Left hindlimb (tissue), 1 donor: ENCODE data around the gene SSU72.
A peak's percentile ranks its signal among the peaks of the same experiment; 100 is the strongest.
"Not testable (repeated sequence)": the region's sequence is repeated elsewhere in the genome, so short reads cannot be mapped to it uniquely, and the experiment has no call there.

ENCODE experiments used
- DNase-seq: peaks from one replicate; pipeline ENCODE4 v3.0.0-alpha.2; 2018

Gene SSU72

GRCh38 chr1:1556961-1557360 is 17.7 kb downstream of the SSU72 start:
- DNase-seq = not testable (repeated sequence)

DNA sequence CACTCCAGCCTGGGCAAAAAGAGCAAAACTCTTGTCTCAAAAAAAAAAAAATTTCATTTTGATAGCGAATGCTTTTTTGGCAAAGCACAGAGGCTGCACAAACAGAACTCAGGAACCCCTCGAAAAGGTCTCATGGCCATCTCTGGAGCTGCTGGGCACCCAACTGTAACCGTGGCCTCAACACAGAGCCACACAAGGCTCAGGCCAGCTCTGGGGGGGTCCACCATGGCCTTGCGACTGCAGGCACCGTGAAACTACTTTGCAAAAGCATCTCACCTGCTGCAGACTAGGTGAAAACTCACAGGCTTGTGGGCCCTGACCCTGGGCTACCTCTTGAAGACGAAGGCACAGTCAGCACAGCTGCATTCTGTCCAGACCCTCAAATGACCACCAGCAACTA is 18.2 kb downstream of the SSU72 start:
- DNase-seq = no peak

- no peak for DNase-seq
Measured at GRCh38 chr1:1554926-1555915, 19.4 kb downstream of the SSU72 start.

DNA sequence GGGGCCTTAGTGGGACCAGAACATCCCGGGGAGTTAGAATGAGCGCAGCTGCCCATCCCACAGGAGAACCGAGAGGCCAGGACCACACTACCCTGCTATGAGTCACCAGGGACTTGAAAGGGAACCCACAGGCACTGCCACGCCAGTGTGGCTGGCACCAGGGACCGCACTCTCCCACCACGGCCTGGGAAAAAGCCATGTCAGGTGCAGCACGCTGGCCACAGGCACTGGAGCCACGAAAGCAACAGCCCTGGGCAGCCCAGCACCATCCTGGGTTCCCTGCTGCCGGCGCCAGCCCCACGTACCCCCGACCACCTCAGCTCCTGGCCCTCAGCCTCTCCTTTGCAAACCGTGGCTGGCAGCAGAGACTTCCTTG is 20.1 kb downstream of the SSU72 start:
- no peak for DNase-seq

- no peak for DNase-seq
Measured at GRCh38 chr1:1553821-1554494, 20.7 kb downstream of the SSU72 start.

- no peak for DNase-seq
Measured at GRCh38 chr1:1552263-1552639, 22.4 kb downstream of the SSU72 start.

DNA sequence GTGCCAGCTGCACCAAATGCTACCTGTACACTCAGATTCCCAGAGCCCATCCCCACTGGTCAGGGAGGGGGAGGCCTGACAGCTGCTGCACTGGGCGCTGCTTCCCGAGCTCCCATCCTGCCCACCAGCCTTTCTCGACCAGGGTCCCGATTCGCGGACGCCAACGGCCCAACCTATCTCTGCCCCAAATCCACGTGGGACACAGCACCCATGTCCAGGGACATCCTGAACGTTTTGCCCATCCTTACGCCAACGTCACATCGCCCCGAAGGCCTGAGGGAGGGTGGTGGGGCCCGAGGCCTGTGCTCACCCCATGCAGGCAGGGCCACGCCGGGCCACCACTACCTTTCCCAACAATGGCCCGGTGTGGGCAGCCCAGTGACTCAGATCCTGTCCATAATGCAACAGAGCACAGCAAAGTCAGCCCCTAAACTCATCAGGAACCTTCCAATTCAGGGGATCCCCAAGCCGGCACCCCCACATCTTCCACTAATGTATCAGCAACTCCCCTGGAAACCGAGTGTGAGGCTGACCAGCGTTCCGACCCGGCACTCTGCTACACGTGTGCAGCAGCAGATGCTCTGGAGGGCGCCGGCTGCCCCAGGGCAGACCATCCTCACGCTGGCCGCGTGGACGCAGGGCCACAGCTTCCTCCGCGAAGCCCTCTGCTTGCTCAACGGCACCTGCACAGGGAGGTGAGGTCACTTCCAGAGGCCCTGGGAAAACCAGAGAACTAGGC is 23.0 kb downstream of the SSU72 start:
- DNase-seq = no peak

- no peak for DNase-seq
Measured at GRCh38 chr1:1550591-1551432, 23.9 kb downstream of the SSU72 start.

DNA sequence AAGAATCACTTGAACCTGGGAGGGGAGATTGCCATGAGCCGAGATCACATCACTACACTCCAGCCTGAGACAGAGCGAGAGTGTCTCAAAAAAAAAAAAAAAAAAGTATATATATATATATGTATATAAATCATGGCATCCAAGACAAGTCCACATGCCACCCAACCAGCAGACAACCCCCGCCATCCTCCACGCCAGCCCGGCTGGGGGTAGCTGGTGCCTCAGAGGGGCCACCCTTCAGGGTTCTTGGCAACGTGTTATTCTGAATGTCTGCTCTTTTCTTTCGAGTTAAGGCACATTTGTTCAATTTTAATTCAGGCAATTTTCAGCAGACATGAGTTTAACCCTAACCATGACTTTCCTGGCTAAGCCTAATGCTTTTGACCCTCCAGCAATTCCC is 24.6 kb downstream of the SSU72 start:
- DNase-seq = no peak

- DNase-seq = no peak
Measured at GRCh38 chr1:1548591-1548990, 26.1 kb downstream of the SSU72 start.

- DNase-seq = no peak
Measured at GRCh38 chr1:1547476-1547875, 27.2 kb downstream of the SSU72 start.

GRCh38 chr1:1547011-1547410 is 27.7 kb downstream of the SSU72 start:
- no peak for DNase-seq

- no peak for DNase-seq
Measured at GRCh38 chr1:1545946-1546737, 28.5 kb downstream of the SSU72 start.

GRCh38 chr1:1544544-1544943 is 30.1 kb downstream of the SSU72 start:
- no peak for DNase-seq

GRCh38 chr1:1543706-1544099 is 31.0 kb downstream of the SSU72 start:
- DNase-seq = no peak

GRCh38 chr1:1542766-1543705 is 31.6 kb downstream of the SSU72 start:
- no peak for DNase-seq

DNA sequence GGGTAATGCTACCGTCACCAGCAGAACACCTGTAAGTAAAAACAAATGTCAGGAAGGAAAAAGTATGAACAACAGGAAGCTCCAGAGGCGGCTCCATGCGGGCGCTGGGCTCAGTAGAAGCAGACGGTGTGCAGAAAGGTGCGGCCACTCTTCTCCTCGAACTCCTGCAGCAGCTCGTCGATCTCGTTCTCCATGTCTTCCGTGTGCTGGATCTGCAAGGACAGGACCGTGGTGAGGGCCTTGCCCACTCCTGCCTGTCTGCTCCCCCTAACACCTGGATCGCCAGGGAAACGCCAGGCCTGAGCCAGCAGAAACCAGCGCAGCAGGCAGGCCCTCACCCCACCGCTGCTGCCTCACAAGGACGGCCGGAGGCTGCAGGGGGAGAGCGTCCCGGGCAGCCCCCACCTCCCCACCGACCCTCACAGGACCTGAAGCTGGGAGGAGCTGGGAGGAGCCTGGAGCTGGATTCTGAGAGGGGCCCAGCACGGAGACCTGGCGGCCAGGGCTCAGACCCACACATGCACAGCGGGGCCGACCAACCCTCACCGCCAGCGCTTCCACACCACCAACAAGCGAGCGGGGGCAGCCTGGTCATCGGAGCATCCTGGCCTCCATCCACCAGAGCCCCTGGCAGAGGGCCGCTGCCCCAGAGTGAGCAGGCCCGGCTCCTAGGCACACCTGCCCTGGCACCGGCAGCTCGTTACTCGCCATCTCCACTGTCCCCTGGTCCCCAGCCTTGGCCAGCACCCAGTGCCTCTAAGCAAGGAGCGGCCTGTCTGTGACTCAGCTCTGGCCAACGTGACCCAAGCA is 32.5 kb downstream of the SSU72 start:
- DNase-seq = no peak

DNA sequence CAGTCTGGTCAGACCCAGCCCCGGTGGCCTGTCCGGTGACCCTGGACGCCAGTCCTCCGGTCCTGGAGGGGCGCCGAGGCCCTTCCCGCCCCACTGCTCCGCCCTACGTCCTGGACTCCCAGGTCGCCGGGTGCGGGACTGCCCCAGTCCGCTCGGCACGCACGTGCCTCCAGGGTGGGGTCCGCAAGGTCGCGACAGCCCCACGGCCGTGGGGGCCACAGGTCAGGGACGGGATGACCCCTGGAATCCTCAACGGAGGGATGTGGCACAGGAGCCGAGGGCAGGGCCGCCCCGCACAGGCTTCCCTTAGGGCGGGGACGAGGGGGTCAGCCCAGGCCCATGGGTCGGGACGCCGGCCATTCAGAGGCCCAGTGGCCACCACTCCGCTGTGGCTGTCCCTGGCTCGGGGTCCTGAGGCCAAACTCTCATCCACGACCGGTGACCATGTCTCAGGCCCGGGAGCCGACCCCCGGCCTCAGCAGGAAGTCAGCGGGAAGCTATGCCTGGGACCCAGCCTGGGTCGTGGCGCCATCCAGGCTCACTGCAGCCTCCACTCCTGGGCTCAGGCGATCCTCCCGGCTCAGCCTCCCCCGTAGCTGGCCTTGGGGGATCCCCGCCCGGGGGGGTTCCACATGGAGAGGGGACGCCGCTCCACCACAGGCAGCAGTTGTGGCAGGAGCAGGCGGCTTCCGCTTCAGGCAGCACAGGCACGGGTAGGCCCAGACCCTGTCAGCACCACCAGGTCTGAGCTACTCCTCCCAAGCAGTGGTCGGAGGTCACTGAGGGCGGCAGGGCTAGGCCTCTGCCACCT is 33.6 kb downstream of the SSU72 start:
- DNase-seq = peak; percentile 32
